ENCODE measurements around the gene ALDOC.

ALDOC gene

GRCh38 chr17:28534740-28535375 lies 41.8 kb downstream of the ALDOC start:
- DNase-seq (ENCODE audit: low read depth, low spot score) = no peak
- TF ChIP-seq CTCF (IDR thresholded peaks at IDR 0.05; ENCODE audit: insufficient read depth, low read length, missing control alignments) = no peak
- ChIA-PET CTCF (interaction anchor here (0.6 to 8.8 kb wide), 6 partner anchors 8 to 818 kb away, joined by 3 to 258 read pairs (median 4); partner anchors contain the start of gene UNC119), POLR2A (no interaction called here)
- no peak overlapping the region for H3K4me3 ChIP-seq (ENCODE audit: low read depth, low read length)

- no peak for TF ChIP-seq CTCF (IDR thresholded peaks at IDR 0.05; ENCODE audit: insufficient read depth, low read length, missing control alignments)
- ChIA-PET POLR2A (no interaction called here), CTCF (interaction anchor here (1.2 to 8.8 kb wide), 5 partner anchors 7 to 36 kb away, joined by 3 to 258 read pairs (median 56); partner anchors contain the start of gene UNC119)
- no peak for DNase-seq (ENCODE audit: low read depth, low spot score)
- H3K4me3 ChIP-seq (ENCODE audit: low read depth, low read length) = no peak overlapping the region
Measured at GRCh38 chr17:28533091-28533807, 43.4 kb downstream of the ALDOC start.

GRCh38 chr17:28532050-28532960 lies 44.4 kb downstream of the ALDOC start:
- no peak for DNase-seq (ENCODE audit: low read depth, low spot score)
- no peak overlapping the region for H3K4me3 ChIP-seq (ENCODE audit: low read depth, low read length)
- no peak for TF ChIP-seq CTCF (IDR thresholded peaks at IDR 0.05; ENCODE audit: insufficient read depth, low read length, missing control alignments)
- POLR2A ChIA-PET = interaction anchor here (0.6 kb wide), 1 partner anchor 39 kb away, joined by 3 read pairs; the partner anchor contains the start of gene PIGS
- CTCF ChIA-PET = interaction anchor here (0.9 to 8.8 kb wide), 7 partner anchors 8 to 38 kb away, joined by 3 to 258 read pairs (median 5); no protein-coding TSS in a partner anchor

- ChIA-PET CTCF (interaction anchor here (1.5 to 6.2 kb wide), 3 partner anchors 9 to 37 kb away, joined by 3 to 56 read pairs (median 5); no protein-coding TSS in a partner anchor), POLR2A (no interaction called here)
- no peak for TF ChIP-seq CTCF (IDR thresholded peaks at IDR 0.05; ENCODE audit: insufficient read depth, low read length, missing control alignments)
- no peak for DNase-seq (ENCODE audit: low read depth, low spot score)
- H3K4me3 ChIP-seq (ENCODE audit: low read depth, low read length) = no peak overlapping the region
Measured at GRCh38 chr17:28530926-28531325, 45.8 kb downstream of the ALDOC start.

- ChIA-PET CTCF (interaction anchor here (1.5 to 6.2 kb wide), 3 partner anchors 10 to 33 kb away, joined by 3 to 56 read pairs (median 33); no protein-coding TSS in a partner anchor), POLR2A (no interaction called here)
- no peak overlapping the region for H3K4me3 ChIP-seq (ENCODE audit: low read depth, low read length)
- no peak for DNase-seq (ENCODE audit: low read depth, low spot score)
- TF ChIP-seq CTCF (IDR thresholded peaks at IDR 0.05; ENCODE audit: insufficient read depth, low read length, missing control alignments) = no peak
Measured at GRCh38 chr17:28530250-28530649, 46.4 kb downstream of the ALDOC start.
